Astrocyte (in vitro differentiated cells and primary cell): ENCODE measurements around the gene ZNF253.

Source experiments
- EZH2 ChIP-seq: IDR thresholded peaks from 2 replicates; pipeline ENCODE4 v1.6.1; 2012; ENCODE audit warnings: mild to moderate bottlenecking, low read length, inconsistent platforms; ENCODE audit not compliant: insufficient read depth
- TF ChIP-seq, protein P1 (sequence below): IDR thresholded peaks from 2 replicates; pipeline ENCODE4 v1.5.1; 2011; ENCODE audit warnings: low read depth, mild to moderate bottlenecking, inconsistent platforms, low read length, moderate library complexity; ENCODE audit not compliant: insufficient read depth

- TF ChIP-seq, protein P1, sequence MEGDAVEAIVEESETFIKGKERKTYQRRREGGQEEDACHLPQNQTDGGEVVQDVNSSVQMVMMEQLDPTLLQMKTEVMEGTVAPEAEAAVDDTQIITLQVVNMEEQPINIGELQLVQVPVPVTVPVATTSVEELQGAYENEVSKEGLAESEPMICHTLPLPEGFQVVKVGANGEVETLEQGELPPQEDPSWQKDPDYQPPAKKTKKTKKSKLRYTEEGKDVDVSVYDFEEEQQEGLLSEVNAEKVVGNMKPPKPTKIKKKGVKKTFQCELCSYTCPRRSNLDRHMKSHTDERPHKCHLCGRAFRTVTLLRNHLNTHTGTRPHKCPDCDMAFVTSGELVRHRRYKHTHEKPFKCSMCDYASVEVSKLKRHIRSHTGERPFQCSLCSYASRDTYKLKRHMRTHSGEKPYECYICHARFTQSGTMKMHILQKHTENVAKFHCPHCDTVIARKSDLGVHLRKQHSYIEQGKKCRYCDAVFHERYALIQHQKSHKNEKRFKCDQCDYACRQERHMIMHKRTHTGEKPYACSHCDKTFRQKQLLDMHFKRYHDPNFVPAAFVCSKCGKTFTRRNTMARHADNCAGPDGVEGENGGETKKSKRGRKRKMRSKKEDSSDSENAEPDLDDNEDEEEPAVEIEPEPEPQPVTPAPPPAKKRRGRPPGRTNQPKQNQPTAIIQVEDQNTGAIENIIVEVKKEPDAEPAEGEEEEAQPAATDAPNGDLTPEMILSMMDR, result no peak
- no peak for TF ChIP-seq EZH2
Observed at GRCh38 chr19:19900139-19900728, 34.6 kb downstream of the ZNF253 start.
